HEK293T (cell line): Measurements from ENCODE around the gene KRTAP10-11.
"Not testable (repeated sequence)": the region's sequence is repeated elsewhere in the genome, so short reads cannot be mapped to it uniquely, and the experiment has no call there.

Experiments used
- CTCF ChIA-PET: fragments of 350-600 bp; formaldehyde crosslinking; extraction: SDS; loops from one replicate; lab custom pipeline; 2021; ENCODE audit warnings: antibody characterized with exemption, inconsistent platforms; lab: Yijun Ruan, JAX
- POLR2A ChIA-PET: fragments of 350-600 bp; formaldehyde crosslinking; extraction: SDS; loops from one replicate; lab custom pipeline; 2020; ENCODE audit warnings: antibody characterized with exemption, inconsistent platforms; lab: Yijun Ruan, JAX
- DNase-seq: peaks from one replicate; pipeline ENCODE4 v3.0.0; 2012; ENCODE audit warnings: mixed read lengths; ENCODE audit errors: extremely low spot score
- ARNT ChIP-seq: fragments of 450-650 bp; IDR thresholded peaks from 2 replicates; pipeline ENCODE4 v1.6.1; 2017; ENCODE audit warnings: mild to moderate bottlenecking
- BHLHE40 ChIP-seq: fragments of 450-650 bp; IDR thresholded peaks from 2 replicates; pipeline ENCODE4 v1.6.1; 2016; ENCODE audit warnings: mild to moderate bottlenecking, moderate library complexity, borderline replicate concordance
- CTBP1 ChIP-seq: fragments of 450-650 bp; IDR thresholded peaks from 2 replicates; pipeline ENCODE4 v1.6.1; 2016; ENCODE audit warnings: borderline replicate concordance
- ELF4 ChIP-seq: fragments of 450-650 bp; IDR thresholded peaks from 2 replicates; pipeline ENCODE4 v1.6.1; 2017; ENCODE audit warnings: antibody characterized with exemption
- FOXA1 ChIP-seq: fragments of 450-650 bp; IDR thresholded peaks from 2 replicates; pipeline ENCODE4 v1.6.1; 2016; ENCODE audit warnings: mild to moderate bottlenecking
- FOXK2 ChIP-seq: fragments of 450-650 bp; IDR thresholded peaks from 2 replicates; pipeline ENCODE4 v1.6.1; 2016; ENCODE audit warnings: mild to moderate bottlenecking
- FOXM1 ChIP-seq: fragments of 450-650 bp; IDR thresholded peaks from 2 replicates; pipeline ENCODE4 v1.6.1; 2017; ENCODE audit warnings: mild to moderate bottlenecking, borderline replicate concordance
- HDGF ChIP-seq: fragments of 450-650 bp; IDR thresholded peaks from 2 replicates; pipeline ENCODE4 v1.6.1; 2017; ENCODE audit warnings: antibody characterized with exemption, borderline replicate concordance
- L3MBTL2 ChIP-seq: fragments of 450-650 bp; conservative IDR thresholded peaks from 2 replicates; pipeline ENCODE4 v1.6.1; 2016; ENCODE audit warnings: mild to moderate bottlenecking
- LEF1 ChIP-seq: fragments of 450-650 bp; IDR thresholded peaks from 2 replicates; pipeline ENCODE4 v1.6.1; 2017; ENCODE audit warnings: mild to moderate bottlenecking, borderline replicate concordance
- NFRKB ChIP-seq: fragments of 450-650 bp; IDR thresholded peaks from 2 replicates; pipeline ENCODE4 v1.6.1; 2016; ENCODE audit warnings: mild to moderate bottlenecking, moderate library complexity
- PKNOX1 ChIP-seq: fragments of 450-650 bp; IDR thresholded peaks from 2 replicates; pipeline ENCODE4 v1.6.1; 2016
- SP1 ChIP-seq: fragments of 450-650 bp; IDR thresholded peaks from 2 replicates; pipeline ENCODE4 v1.6.1; 2017
- SUZ12 ChIP-seq: fragments of 450-650 bp; IDR thresholded peaks from 2 replicates; pipeline ENCODE4 v1.6.1; 2016; ENCODE audit warnings: mild to moderate bottlenecking
- TARDBP ChIP-seq: fragments of 450-650 bp; IDR thresholded peaks from 2 replicates; pipeline ENCODE4 v1.6.1; 2016
- ZNF384 ChIP-seq: fragments of 450-650 bp; IDR thresholded peaks from 2 replicates; pipeline ENCODE4 v1.6.1; 2016

Gene KRTAP10-11

GRCh38 chr21:44646366-44647221 is at the start of gene KRTAP10-11:
TSS of gene KRTAP10-11 (plus strand) at chr21:44646414. CDS start at chr21:44646459, 45 bp downstream.
- DNase-seq, CTCF ChIA-PET, POLR2A ChIA-PET: not testable (repeated sequence)

- TF ChIP-seq CTBP1: no peak
- no peak for TF ChIP-seq FOXA1
- no peak for TF ChIP-seq SP1
- no peak for TF ChIP-seq FOXM1
- TF ChIP-seq HDGF: no peak
- TF ChIP-seq PKNOX1: no peak
- TF ChIP-seq SUZ12: no peak
- no peak for TF ChIP-seq LEF1
- TF ChIP-seq NFRKB: no peak
- no peak for TF ChIP-seq ELF4
- no peak for TF ChIP-seq BHLHE40
- no peak for TF ChIP-seq TARDBP
- TF ChIP-seq ZNF384: no peak
- ChIA-PET CTCF (no interaction called here), POLR2A (no interaction called here)
- DNase-seq: no peak
Measured at GRCh38 chr21:44598061-44598460, 48.2 kb upstream of the KRTAP10-11 start.

GRCh38 chr21:44599264-44600029 is 46.8 kb upstream of the KRTAP10-11 start:
- CTCF ChIA-PET: no interaction called here

GRCh38 chr21:44600118-44600978 is 45.9 kb upstream of the KRTAP10-11 start, which contains the start of gene KRTAP10-7:
TSS of gene KRTAP10-7 (plus strand) at chr21:44600597. CDS start at chr21:44600622, 25 bp downstream.
- POLR2A ChIA-PET, DNase-seq, CTCF ChIA-PET: not testable (repeated sequence)

More at GRCh38 chr21:44599264-44600029, 46.8 kb upstream of the KRTAP10-11 start:
- POLR2A ChIA-PET: no interaction called here
- no peak for TF ChIP-seq NFRKB
- no peak for TF ChIP-seq ARNT
- TF ChIP-seq FOXA1: no peak
- no peak for TF ChIP-seq FOXM1
- no peak for TF ChIP-seq LEF1
- no peak for DNase-seq

- CTCF ChIA-PET, DNase-seq, POLR2A ChIA-PET: not testable (repeated sequence)
Measured at GRCh38 chr21:44601091-44601490, 45.1 kb upstream of the KRTAP10-11 start.

GRCh38 chr21:44601596-44602462 is 44.4 kb upstream of the KRTAP10-11 start:
- ChIA-PET POLR2A (no interaction called here), CTCF (no interaction called here)
- no peak for DNase-seq
- no peak for TF ChIP-seq FOXK2
- no peak for TF ChIP-seq PKNOX1
- TF ChIP-seq FOXA1: no peak

- CTCF ChIA-PET: no interaction called here
Measured at GRCh38 chr21:44602463-44602850, 43.8 kb upstream of the KRTAP10-11 start.

More at GRCh38 chr21:44602463-44602850, 43.8 kb upstream of the KRTAP10-11 start:
- DNase-seq: no peak
- POLR2A ChIA-PET: no interaction called here
- TF ChIP-seq NFRKB (no peak), ZNF384 (no peak), ELF4 (no peak), PKNOX1 (no peak), SUZ12 (no peak), BHLHE40 (no peak), FOXM1 (no peak), CTBP1 (no peak), HDGF (no peak), L3MBTL2 (no peak), ARNT (no peak), FOXA1 (no peak), SP1 (no peak), LEF1 (no peak), FOXK2 (no peak), TARDBP (no peak)
